Activated naive CD4-positive, alpha-beta T cell treated with anti-CD3 and anti-CD28 coated beads, Interleukin-2, amount 50 U/mL, for 72 hours (primary cell): ENCODE data around the gene ADRA1B. TPM values are rescaled to one million over a fixed set of nuclear protein-coding genes. Genes with fewer than 3 reads are reported as not detected.
"Not testable (repeated sequence)": the region's sequence is repeated elsewhere in the genome, so short reads cannot be mapped to it uniquely, and the experiment has no call there.

ENCODE experiments used
- ATAC-seq, 2 donors: fragments of 150-1000 bp; cut with Tn5 transposase; 2 replicates each; pipeline ENCODE4 v1.10.0; 2021; ENCODE audit warnings: mild to moderate bottlenecking in 2 of 2, moderate library complexity in 2 of 2
- DNase-seq, 2 donors: peaks; one replicate each; pipeline ENCODE4 v3.0.0; 2021 to 2022; ENCODE audit warnings: low spot score in 2 of 2
- H3K27ac Mint-ChIP-seq, 2 donors: one replicate each; pipeline ENCODE4 v1.8.0; 2022; ENCODE audit warnings: mild to moderate bottlenecking in 2 of 2, mixed read lengths in 2 of 2
- H3K36me3 Mint-ChIP-seq, 2 donors: one replicate each; pipeline ENCODE4 v1.8.0; 2022; ENCODE audit warnings: mixed read lengths in 2 of 2
- H3K9me3 Mint-ChIP-seq, 2 donors: one replicate each; pipeline ENCODE4 v1.8.0; 2022; ENCODE audit warnings: mixed read lengths in 2 of 2
- total RNA-seq, 2 donors: library from RNA; stranded (reverse); gene quantifications; one replicate each; pipeline ENCODE4 v1.2.3, GENCODE V29; 2022

Gene ADRA1B
- total RNA-seq, 2 donors from 2014 or later, result not detected

- H3K27ac Mint-ChIP-seq, result peak overlapping the region in 1 of 2 donors; percentile 12
These were observed 95.2 kb downstream of the ADRA1B start for GRCh38 chr5:160011471-160011870.

GRCh38 chr5:160014197-160014596, 97.9 kb downstream of the ADRA1B start:
- not testable (repeated sequence) for H3K9me3 Mint-ChIP-seq, DNase-seq, H3K36me3 Mint-ChIP-seq, ATAC-seq, H3K27ac Mint-ChIP-seq

More at GRCh38 chr5:160011471-160011870, 95.2 kb downstream of the ADRA1B start:
- DNase-seq (no peak), ATAC-seq (no peak)
- Mint-ChIP-seq H3K9me3 (no peaks in the 10 kb centered on the region), H3K36me3 (peaks cover 7 to 15% of the 10 kb centered on the region in 2 donors)

GRCh38 chr5:160018945-160019625, 102.8 kb downstream of the ADRA1B start:
- no peaks in the 10 kb centered on the region for H3K9me3 Mint-ChIP-seq
- no peak for ATAC-seq
- no peak for DNase-seq
- H3K27ac Mint-ChIP-seq, result peak overlapping the region in 1 of 2 donors; percentile 41
- H3K36me3 Mint-ChIP-seq, result peaks cover 5% of the 10 kb centered on the region in 2 donors

GRCh38 chr5:160020266-160020770, 104.0 kb downstream of the ADRA1B start:
- DNase-seq (no peak), ATAC-seq (no peak)
- no peaks in the 10 kb centered on the region for H3K9me3 Mint-ChIP-seq
- peak overlapping the region; percentile 23 to 62 for H3K27ac Mint-ChIP-seq
- H3K36me3 Mint-ChIP-seq, result peaks cover 5% of the 10 kb centered on the region in 2 donors

- ATAC-seq (no peak), DNase-seq (no peak)
- no peak overlapping the region for H3K27ac Mint-ChIP-seq
- no peaks in the 10 kb centered on the region for H3K9me3 Mint-ChIP-seq
- peaks cover 5% of the 10 kb centered on the region in 2 donors for H3K36me3 Mint-ChIP-seq
These were observed 104.7 kb downstream of the ADRA1B start for GRCh38 chr5:160020964-160021363.

GRCh38 chr5:160021831-160022446, 105.7 kb downstream of the ADRA1B start:
- peak in 1 of 2 donors; percentile 63 for DNase-seq
- Mint-ChIP-seq H3K27ac (no peak overlapping the region), H3K9me3 (no peaks in the 10 kb centered on the region), H3K36me3 (peaks cover 5% of the 10 kb centered on the region in 2 donors)
- ATAC-seq, result peak; percentile 77 to 79

Other genes with a start within 250 kb of the ADRA1B start
- 10 to 100 TPM; 42.8 to 54.8 TPM for gene TTC1, start 92.7 kb downstream of the ADRA1B start, total RNA-seq
- gene PWWP2A, start 203.0 kb downstream of the ADRA1B start, total RNA-seq, result 10 to 100 TPM; 16.2 to 17.3 TPM